ENCODE data around the gene TEX13C. TPM values are rescaled to one million over a fixed set of nuclear protein-coding genes. Genes with fewer than 3 reads are reported as not detected.

The TEX13C gene
- total RNA-seq (2014; rRNA removed; shearing (Covaris generic)) (not detected in 2 replicates), polyA plus RNA-seq (2016; fragmentation: Nextera tagmentation; extraction: Ambion mirVana) (not detected in 2 replicates)

GRCh38 chrX:125319646-125320521, at the start of gene TEX13C:
Gene TEX13C, plus strand, starts transcription at chrX:125319871. Its CDS starts 249 bp downstream, at chrX:125320120.
- Histone ChIP-seq H2AFZ (no peak within 1 kb of the TSS), H3K4me2 (ENCODE audit: unreplicated experiment) (no peak within 1 kb of the TSS), H3K9ac (no peak within 1 kb of the TSS), H3K4me3 (no peak within 1 kb of the TSS), H3K27ac (no peak within 1 kb of the TSS), H3K9me3 (ENCODE audit: low read depth) (no peaks in the 10 kb centered on the region), H3K36me3 (ENCODE audit: low read depth) (no peaks in the 10 kb centered on the region), H3K79me2 (ENCODE audit: insufficient read depth) (no peaks in the 10 kb centered on the region), H3F3A (ENCODE audit: insufficient read depth) (no peaks in the 10 kb centered on the region), H3K4me1 (ENCODE audit: insufficient read depth) (no peaks in the 10 kb centered on the region), H4K20me1 (ENCODE audit: insufficient read depth) (no peaks in the 10 kb centered on the region), H3K27me3 (replicated peaks; ENCODE audit: insufficient read depth) (no peaks in the 10 kb centered on the region), H3K9me2 (ENCODE audit: insufficient read depth) (no peaks in the 10 kb centered on the region)
- no peak for TF ChIP-seq EZH2 (IDR thresholded peaks at IDR 0.05; ENCODE audit: insufficient read depth, poor library complexity, severe bottlenecking)
- no peak for TF ChIP-seq EZH2phosphoT487 (IDR thresholded peaks at IDR 0.05; ENCODE audit: insufficient read depth, low read depth)
- no peak for DNase-seq
- in situ Hi-C loops (cut with MboI), result no loop called here
- 83 to 85% methylated on average over 20 to 38 of the region's 45 CpGs for WGBS, 2 experiments (ENCODE audit: low coverage in 1 of 2, low lambda C conversion rate in 2 of 2, missing lambda C conversion rate in 2 of 2)

GRCh38 chrX:125287282-125287681, 32.4 kb upstream of the TEX13C start:
- Histone ChIP-seq H3K27me3 (replicated peaks; ENCODE audit: insufficient read depth) (no peaks in the 10 kb centered on the region), H3K9ac (no peak overlapping the region), H3K9me3 (ENCODE audit: low read depth) (no peaks in the 10 kb centered on the region), H3K9me2 (ENCODE audit: insufficient read depth) (no peaks in the 10 kb centered on the region), H3K4me1 (ENCODE audit: insufficient read depth) (no peaks in the 10 kb centered on the region), H3F3A (ENCODE audit: insufficient read depth) (no peaks in the 10 kb centered on the region), H2AFZ (no peak overlapping the region), H3K4me2 (ENCODE audit: unreplicated experiment) (no peak overlapping the region), H3K4me3 (no peak overlapping the region), H3K79me2 (ENCODE audit: insufficient read depth) (no peaks in the 10 kb centered on the region), H3K36me3 (ENCODE audit: low read depth) (no peaks in the 10 kb centered on the region), H3K27ac (no peak overlapping the region), H4K20me1 (ENCODE audit: insufficient read depth) (no peaks in the 10 kb centered on the region)
- no peak for DNase-seq
- in situ Hi-C loops (cut with MboI), result no loop called here
- no peak for TF ChIP-seq EZH2phosphoT487 (IDR thresholded peaks at IDR 0.05; ENCODE audit: insufficient read depth, low read depth)
- TF ChIP-seq EZH2 (IDR thresholded peaks at IDR 0.05; ENCODE audit: insufficient read depth, poor library complexity, severe bottlenecking), result no peak
- WGBS, 2 experiments (ENCODE audit: low coverage in 1 of 2, low lambda C conversion rate in 2 of 2, missing lambda C conversion rate in 2 of 2), result 0 to 49% methylated on average over 1 to 2 of the region's 3 CpGs

GRCh38 chrX:125288343-125288742, 31.3 kb upstream of the TEX13C start:
- no peaks in the 10 kb centered on the region for H3F3A ChIP-seq (ENCODE audit: insufficient read depth)
- H3K4me3 ChIP-seq, result no peak overlapping the region
- no peaks in the 10 kb centered on the region for H3K9me3 ChIP-seq (ENCODE audit: low read depth)
- no peak overlapping the region for H3K4me2 ChIP-seq (ENCODE audit: unreplicated experiment)
- no peaks in the 10 kb centered on the region for H4K20me1 ChIP-seq (ENCODE audit: insufficient read depth)
- no peak for DNase-seq
- TF ChIP-seq EZH2phosphoT487 (IDR thresholded peaks at IDR 0.05; ENCODE audit: insufficient read depth, low read depth) (no peak), EZH2 (IDR thresholded peaks at IDR 0.05; ENCODE audit: insufficient read depth, poor library complexity, severe bottlenecking) (no peak)
- H3K79me2 ChIP-seq (ENCODE audit: insufficient read depth), result no peaks in the 10 kb centered on the region
- no peaks in the 10 kb centered on the region for H3K9me2 ChIP-seq (ENCODE audit: insufficient read depth)
- no peak overlapping the region for H2AFZ ChIP-seq
- no peaks in the 10 kb centered on the region for H3K36me3 ChIP-seq (ENCODE audit: low read depth)
- in situ Hi-C loops (cut with MboI), result no loop called here
- 75 to 84% methylated on average over 4 to 5 of the region's 5 CpGs for WGBS, 2 experiments (ENCODE audit: low coverage in 1 of 2, low lambda C conversion rate in 2 of 2, missing lambda C conversion rate in 2 of 2)
- H3K4me1 ChIP-seq (ENCODE audit: insufficient read depth), result no peaks in the 10 kb centered on the region
- H3K9ac ChIP-seq, result no peak overlapping the region
- H3K27me3 ChIP-seq (replicated peaks; ENCODE audit: insufficient read depth), result no peaks in the 10 kb centered on the region
- H3K27ac ChIP-seq, result no peak overlapping the region

GRCh38 chrX:125289209-125289608, 30.5 kb upstream of the TEX13C start:
- Histone ChIP-seq H3K4me2 (ENCODE audit: unreplicated experiment) (no peak overlapping the region), H3K79me2 (ENCODE audit: insufficient read depth) (no peaks in the 10 kb centered on the region), H3K9ac (no peak overlapping the region), H4K20me1 (ENCODE audit: insufficient read depth) (no peaks in the 10 kb centered on the region), H3F3A (ENCODE audit: insufficient read depth) (no peaks in the 10 kb centered on the region), H3K27me3 (replicated peaks; ENCODE audit: insufficient read depth) (no peaks in the 10 kb centered on the region), H3K27ac (no peak overlapping the region), H3K9me3 (ENCODE audit: low read depth) (no peaks in the 10 kb centered on the region), H3K4me1 (ENCODE audit: insufficient read depth) (no peaks in the 10 kb centered on the region), H2AFZ (no peak overlapping the region), H3K36me3 (ENCODE audit: low read depth) (no peaks in the 10 kb centered on the region), H3K9me2 (ENCODE audit: insufficient read depth) (no peaks in the 10 kb centered on the region), H3K4me3 (no peak overlapping the region)
- TF ChIP-seq EZH2phosphoT487 (IDR thresholded peaks at IDR 0.05; ENCODE audit: insufficient read depth, low read depth) (no peak), EZH2 (IDR thresholded peaks at IDR 0.05; ENCODE audit: insufficient read depth, poor library complexity, severe bottlenecking) (no peak)
- WGBS, 2 experiments (ENCODE audit: low coverage in 1 of 2, low lambda C conversion rate in 2 of 2, missing lambda C conversion rate in 2 of 2), result 17 to 21% methylated on average over 1 of the region's 1 CpG
- no peak for DNase-seq
- in situ Hi-C loops (cut with MboI), result no loop called here

Measured in GM23248 (cell line).